GM12875 (cell line): ENCODE data around the gene ARID1B.

ENCODE experiments used
- H3K4me3 ChIP-seq: one replicate; pipeline ENCODE4 v1.5.1; 2011; ENCODE audit warnings: low read depth, low read length, control low read depth
- CTCF ChIP-seq: IDR thresholded peaks from 2 replicates; pipeline ENCODE4 v1.5.1; 2011; ENCODE audit warnings: low read depth, mild to moderate bottlenecking, control low read depth, inconsistent platforms, low read length, moderate library complexity, borderline replicate concordance; ENCODE audit not compliant: insufficient read depth

Gene ARID1B

GRCh38 chr6:156839591-156840001 lies 62.4 kb downstream of the ARID1B start:
- TF ChIP-seq CTCF = no peak
- H3K4me3 ChIP-seq = no peak overlapping the region

GRCh38 chr6:156840136-156840535 lies 63.0 kb downstream of the ARID1B start:
- no peak overlapping the region for H3K4me3 ChIP-seq
- no peak for TF ChIP-seq CTCF

- no peak for TF ChIP-seq CTCF
- H3K4me3 ChIP-seq = no peak overlapping the region
Observed at GRCh38 chr6:156840606-156841005, 63.4 kb downstream of the ARID1B start.

- no peak overlapping the region for H3K4me3 ChIP-seq
- no peak for TF ChIP-seq CTCF
Observed at GRCh38 chr6:156841508-156841907, 64.3 kb downstream of the ARID1B start.

GRCh38 chr6:156842598-156843250 lies 65.5 kb downstream of the ARID1B start:
- no peak overlapping the region for H3K4me3 ChIP-seq
- no peak for TF ChIP-seq CTCF

- no peak for TF ChIP-seq CTCF
Observed at GRCh38 chr6:156844089-156844488, 66.9 kb downstream of the ARID1B start.

GRCh38 chr6:156845454-156846155 lies 68.4 kb downstream of the ARID1B start:
- H3K4me3 ChIP-seq = no peak overlapping the region
- no peak for TF ChIP-seq CTCF

More at GRCh38 chr6:156844089-156844488, 66.9 kb downstream of the ARID1B start:
- no peak overlapping the region for H3K4me3 ChIP-seq
